Testis (tissue), 2 donors: ENCODE results near the gene ZBTB12.

ENCODE experiments used
- CTCF ChIP-seq, 3 experiments: fragments of 450-650 bp in 2 of 3; fragments of 200-600 bp in 1 of 3; sonication (generic) in 1 of 3; IDR thresholded peaks; one replicate each; pipeline ENCODE4 v1.5.1; 2016 to 2019; ENCODE audit warnings: antibody characterized with exemption in 3 of 3, mild to moderate bottlenecking in 2 of 3, moderate library complexity in 1 of 3
- POLR2A ChIP-seq: fragments of 450-650 bp; IDR thresholded peaks from one replicate; pipeline ENCODE4 v1.6.1; 2017; ENCODE audit warnings: antibody characterized with exemption, mild to moderate bottlenecking, moderate library complexity

- TF ChIP-seq POLR2A: no peak
- TF ChIP-seq CTCF (IDR thresholded peaks at IDR 0.05): no peak
These were observed 29.1 kb upstream of the ZBTB12 start for GRCh38 chr6:31930962-31931361.
